GM10266 (cell line): ENCODE measurements around the gene TMEM187.

Experiments
- DNase-seq: peaks from one replicate; pipeline ENCODE4 v3.0.0; 2012; ENCODE audit errors: extremely low spot score
- CTCF ChIP-seq: IDR thresholded peaks from 2 replicates; pipeline ENCODE4 v1.5.1; 2012; ENCODE audit warnings: mild to moderate bottlenecking, low read depth; ENCODE audit not compliant: control insufficient read depth, insufficient read depth; ENCODE audit errors: missing control alignments

Gene TMEM187

GRCh38 chrX:153935326-153935851 lies 37.2 kb upstream of the TMEM187 start:
- no peak for DNase-seq
- no peak for TF ChIP-seq CTCF

GRCh38 chrX:153937056-153937455 lies 35.5 kb upstream of the TMEM187 start:
- TF ChIP-seq CTCF, result no peak
- no peak for DNase-seq

- TF ChIP-seq CTCF, result no peak
These were observed 34.2 kb upstream of the TMEM187 start for GRCh38 chrX:153938226-153938786.

GRCh38 chrX:153939573-153939972 lies 33.0 kb upstream of the TMEM187 start:
- TF ChIP-seq CTCF, result no peak
- no peak for DNase-seq

More at GRCh38 chrX:153938226-153938786, 34.2 kb upstream of the TMEM187 start:
- DNase-seq, result no peak

GRCh38 chrX:153941336-153942252 lies 31.0 kb upstream of the TMEM187 start:
- DNase-seq, result no peak
- TF ChIP-seq CTCF, result no peak

- peak; percentile 45 for DNase-seq
- no peak for TF ChIP-seq CTCF
These were observed 28.3 kb upstream of the TMEM187 start, which contains the start of gene RENBP for GRCh38 chrX:153944140-153944799. Gene RENBP (minus strand): TSS chrX:153944643. CDS start chrX:153944610, 33 bp downstream.
